ENCODE data around the gene SH2D1A.

GRCh38 chrX:124414281-124414680 lies 67.9 kb downstream of the SH2D1A start:
- TF ChIP-seq POLR2A (IDR thresholded peaks at IDR 0.05) (no peak), CTCF (IDR thresholded peaks at IDR 0.05) (no peak)

Data from lower leg skin (tissue), 3 donors.